ENCODE data around the gene RPL27A. TPM values are rescaled to one million over a fixed set of nuclear protein-coding genes. Genes with fewer than 3 reads are reported as not detected.

Gene RPL27A
- total RNA-seq, 1 donor from 2014 or later, result 920 TPM

- Histone ChIP-seq H3K9me3 (no peaks in the 10 kb centered on the region), H3K4me3 (no peak overlapping the region), H3K36me3 (peaks cover 39% of the 10 kb centered on the region), H3K4me1 (no peaks in the 10 kb centered on the region), H3K27ac (no peak overlapping the region), H3K27me3 (ENCODE audit: low read depth) (no peaks in the 10 kb centered on the region)
- DNase-seq, result no peak
- ATAC-seq, result no peak
- intact Hi-C loops (cut with DNase I), result no loop called here
- TF ChIP-seq, protein P1, sequence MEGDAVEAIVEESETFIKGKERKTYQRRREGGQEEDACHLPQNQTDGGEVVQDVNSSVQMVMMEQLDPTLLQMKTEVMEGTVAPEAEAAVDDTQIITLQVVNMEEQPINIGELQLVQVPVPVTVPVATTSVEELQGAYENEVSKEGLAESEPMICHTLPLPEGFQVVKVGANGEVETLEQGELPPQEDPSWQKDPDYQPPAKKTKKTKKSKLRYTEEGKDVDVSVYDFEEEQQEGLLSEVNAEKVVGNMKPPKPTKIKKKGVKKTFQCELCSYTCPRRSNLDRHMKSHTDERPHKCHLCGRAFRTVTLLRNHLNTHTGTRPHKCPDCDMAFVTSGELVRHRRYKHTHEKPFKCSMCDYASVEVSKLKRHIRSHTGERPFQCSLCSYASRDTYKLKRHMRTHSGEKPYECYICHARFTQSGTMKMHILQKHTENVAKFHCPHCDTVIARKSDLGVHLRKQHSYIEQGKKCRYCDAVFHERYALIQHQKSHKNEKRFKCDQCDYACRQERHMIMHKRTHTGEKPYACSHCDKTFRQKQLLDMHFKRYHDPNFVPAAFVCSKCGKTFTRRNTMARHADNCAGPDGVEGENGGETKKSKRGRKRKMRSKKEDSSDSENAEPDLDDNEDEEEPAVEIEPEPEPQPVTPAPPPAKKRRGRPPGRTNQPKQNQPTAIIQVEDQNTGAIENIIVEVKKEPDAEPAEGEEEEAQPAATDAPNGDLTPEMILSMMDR (IDR thresholded peaks at IDR 0.05), result no peak
Measured at GRCh38 chr11:8650401-8650990, 32.1 kb upstream of the RPL27A start.

DNA sequence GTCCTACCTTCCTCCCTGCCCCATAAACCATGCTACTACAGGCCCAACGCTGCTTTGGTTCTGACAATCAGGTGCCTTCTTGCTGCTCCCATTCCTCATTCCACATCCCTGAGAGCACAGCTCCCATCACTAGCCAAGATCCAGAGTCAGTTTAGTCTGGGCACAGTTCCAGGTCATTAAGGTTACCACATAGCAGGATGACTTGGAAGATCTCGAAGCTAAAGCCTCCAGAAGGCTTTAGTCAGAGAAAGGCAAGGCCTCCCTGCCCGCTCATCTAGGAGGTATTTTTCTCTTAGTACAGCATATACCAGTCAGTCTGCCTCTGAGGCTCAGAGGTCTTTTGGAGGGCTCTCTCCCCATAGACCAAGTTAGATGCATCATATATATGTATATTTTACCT is 30.5 kb upstream of the RPL27A start:
- no peaks in the 10 kb centered on the region for H3K9me3 ChIP-seq
- TF ChIP-seq, protein P1 (IDR thresholded peaks at IDR 0.05), result no peak
- no peaks in the 10 kb centered on the region for H3K27me3 ChIP-seq (ENCODE audit: low read depth)
- no peaks in the 10 kb centered on the region for H3K4me1 ChIP-seq
- DNase-seq (no peak), ATAC-seq (no peak)
- intact Hi-C loops (cut with DNase I), result no loop called here
- H3K27ac ChIP-seq, result no peak overlapping the region
- H3K36me3 ChIP-seq, result peaks cover 26% of the 10 kb centered on the region
- H3K4me3 ChIP-seq, result no peak overlapping the region

- ATAC-seq, result no peak
- Histone ChIP-seq H3K9me3 (no peaks in the 10 kb centered on the region), H3K27ac (no peak overlapping the region), H3K36me3 (peaks cover 3% of the 10 kb centered on the region), H3K4me1 (no peaks in the 10 kb centered on the region), H3K27me3 (ENCODE audit: low read depth) (no peaks in the 10 kb centered on the region), H3K4me3 (no peak overlapping the region)
- TF ChIP-seq, protein P1 (IDR thresholded peaks at IDR 0.05), result no peak
- intact Hi-C loops (cut with DNase I), result no loop called here
- no peak for DNase-seq
Measured at GRCh38 chr11:8654503-8654902, 28.1 kb upstream of the RPL27A start.

GRCh38 chr11:8656291-8656690 is 26.3 kb upstream of the RPL27A start:
- Histone ChIP-seq H3K36me3 (no peaks in the 10 kb centered on the region), H3K4me1 (no peaks in the 10 kb centered on the region), H3K9me3 (no peaks in the 10 kb centered on the region), H3K27me3 (ENCODE audit: low read depth) (no peaks in the 10 kb centered on the region), H3K4me3 (no peak overlapping the region), H3K27ac (no peak overlapping the region)
- DNase-seq (no peak), ATAC-seq (no peak)
- intact Hi-C loops (cut with DNase I), result no loop called here
- TF ChIP-seq, protein P1 (IDR thresholded peaks at IDR 0.05), result no peak

- intact Hi-C loops (cut with DNase I), result no loop called here
Measured at GRCh38 chr11:8658321-8659057, 24.1 kb upstream of the RPL27A start.

More at GRCh38 chr11:8658321-8659057, 24.1 kb upstream of the RPL27A start:
- Histone ChIP-seq H3K4me1 (no peaks in the 10 kb centered on the region), H3K36me3 (no peaks in the 10 kb centered on the region), H3K27ac (no peak overlapping the region), H3K27me3 (ENCODE audit: low read depth) (no peaks in the 10 kb centered on the region), H3K9me3 (no peaks in the 10 kb centered on the region), H3K4me3 (no peak overlapping the region)
- no peak for DNase-seq
- no peak for ATAC-seq
- TF ChIP-seq, protein P1 (IDR thresholded peaks at IDR 0.05), result no peak

Measured in lower lobe of right lung (tissue), 2 donors.